ENCODE measurements around the gene COL9A3. TPM values are rescaled to one million over a fixed set of nuclear protein-coding genes. Genes with fewer than 3 reads are reported as not detected.

The COL9A3 gene
- total and polyA plus RNA-seq, 2 of the 8 experiments (the other 6 are each of a cell fraction or from before 2014, with no cell fraction given): 21.7 to 80.1 TPM

DNA sequence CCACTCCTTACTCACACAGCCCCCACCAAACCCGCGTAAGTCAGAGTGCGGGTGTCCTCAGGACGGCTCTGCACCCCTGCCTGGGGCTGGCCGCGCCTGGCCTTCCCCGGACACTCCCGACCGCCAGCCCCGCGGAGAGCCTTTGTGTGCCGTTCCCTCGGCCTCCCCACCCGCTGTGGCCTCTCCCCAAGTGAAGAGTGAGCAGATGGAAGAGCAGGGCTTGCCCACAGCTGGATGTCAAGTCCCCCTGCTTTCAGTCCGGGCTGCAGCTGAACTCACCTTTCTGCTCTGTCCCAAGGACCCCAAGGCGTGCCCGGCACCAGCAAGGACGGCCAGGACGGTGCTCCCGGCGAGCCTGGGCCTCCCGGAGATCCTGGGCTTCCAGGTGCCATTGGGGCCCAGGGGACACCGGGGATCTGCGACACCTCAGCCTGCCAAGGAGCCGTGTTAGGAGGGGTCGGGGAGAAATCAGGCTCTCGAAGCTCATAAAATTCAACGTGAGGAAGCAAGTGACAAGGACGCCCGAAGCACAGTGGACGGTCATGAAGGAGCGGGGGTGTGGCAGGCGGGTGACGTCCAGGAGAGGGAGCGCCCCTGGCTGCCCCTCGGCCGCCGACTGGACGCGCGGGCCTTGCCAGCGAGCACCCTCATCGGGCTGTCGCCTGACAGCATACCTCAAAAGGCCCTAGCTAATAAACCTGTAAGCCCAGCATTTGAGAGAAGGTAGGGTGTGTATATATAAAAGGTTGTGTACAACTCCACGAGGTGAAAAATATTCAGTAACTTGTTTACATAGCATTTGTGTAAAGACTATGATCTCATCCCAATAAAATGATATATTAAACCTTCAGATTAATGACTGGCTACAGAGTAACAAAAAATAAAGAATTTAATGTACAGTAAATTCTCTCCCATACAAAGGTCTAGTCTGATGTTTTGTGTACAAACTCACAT lies 23.7 kb downstream of the COL9A3 start (continued):
- TF ChIP-seq TAF7 (optimal IDR thresholded peaks at IDR 0.05; ENCODE audit: borderline replicate concordance, low read depth, low read length) (no peak), TCF12 (IDR thresholded peaks at IDR 0.05; ENCODE audit: low read depth, low read length) (no peak), HDAC2 (IDR thresholded peaks at IDR 0.05; ENCODE audit: borderline replicate concordance in 1 of 2, low read depth in 2 of 2, low read length in 2 of 2) (no peak), KDM5A (IDR thresholded peaks at IDR 0.05; ENCODE audit: low read length) (no peak)

All from H1 (cell line).